ENCODE measurements around the gene C18orf32. TPM values are rescaled to one million over a fixed set of nuclear protein-coding genes. Genes with fewer than 3 reads are reported as not detected.
"Not testable (repeated sequence)": the region's sequence is repeated elsewhere in the genome, so short reads cannot be mapped to it uniquely, and the experiment has no call there.

C18orf32 gene
- total RNA-seq, 4 donors from 2014 or later: 16.5 to 37.1 (median 31.3) TPM

GRCh38 chr18:49510393-49511115 lies 23.5 kb upstream of the C18orf32 start:
- H3K4me3 ChIP-seq (ENCODE audit: low read depth, poor library complexity, severe bottlenecking): no peak overlapping the region
- WGBS, 2 donors: 34 to 36% methylated on average over 12 of the region's 12 CpGs
- TF ChIP-seq, protein P1, sequence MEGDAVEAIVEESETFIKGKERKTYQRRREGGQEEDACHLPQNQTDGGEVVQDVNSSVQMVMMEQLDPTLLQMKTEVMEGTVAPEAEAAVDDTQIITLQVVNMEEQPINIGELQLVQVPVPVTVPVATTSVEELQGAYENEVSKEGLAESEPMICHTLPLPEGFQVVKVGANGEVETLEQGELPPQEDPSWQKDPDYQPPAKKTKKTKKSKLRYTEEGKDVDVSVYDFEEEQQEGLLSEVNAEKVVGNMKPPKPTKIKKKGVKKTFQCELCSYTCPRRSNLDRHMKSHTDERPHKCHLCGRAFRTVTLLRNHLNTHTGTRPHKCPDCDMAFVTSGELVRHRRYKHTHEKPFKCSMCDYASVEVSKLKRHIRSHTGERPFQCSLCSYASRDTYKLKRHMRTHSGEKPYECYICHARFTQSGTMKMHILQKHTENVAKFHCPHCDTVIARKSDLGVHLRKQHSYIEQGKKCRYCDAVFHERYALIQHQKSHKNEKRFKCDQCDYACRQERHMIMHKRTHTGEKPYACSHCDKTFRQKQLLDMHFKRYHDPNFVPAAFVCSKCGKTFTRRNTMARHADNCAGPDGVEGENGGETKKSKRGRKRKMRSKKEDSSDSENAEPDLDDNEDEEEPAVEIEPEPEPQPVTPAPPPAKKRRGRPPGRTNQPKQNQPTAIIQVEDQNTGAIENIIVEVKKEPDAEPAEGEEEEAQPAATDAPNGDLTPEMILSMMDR (IDR thresholded peaks at IDR 0.05): no peak
- TF ChIP-seq POLR2A (IDR thresholded peaks at IDR 0.05): no peak
- intact Hi-C loops (cut with DNase I; ENCODE audit: low total_unique reads): no loop called here
- no peak for DNase-seq (ENCODE audit: low spot score in 2 of 2)

DNA sequence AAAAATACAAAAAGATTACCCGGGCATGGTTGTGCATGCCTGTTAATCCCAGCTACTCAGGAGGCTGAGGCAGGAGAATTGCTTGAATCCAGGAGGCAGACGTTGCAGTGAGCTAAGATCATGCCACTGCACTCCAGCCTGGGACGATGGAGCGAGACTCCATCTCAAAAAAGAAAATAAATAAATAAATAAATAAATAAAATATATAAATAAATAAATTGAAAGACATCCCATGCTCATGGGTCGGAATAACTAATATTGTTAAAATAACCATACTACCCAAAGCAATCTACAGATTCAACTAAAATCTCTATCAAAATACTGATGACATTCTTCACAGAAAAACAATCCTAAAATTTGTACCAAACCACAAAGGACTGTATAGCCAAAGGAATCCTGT lies 19.4 kb upstream of the C18orf32 start:
- intact Hi-C loops (cut with DNase I; ENCODE audit: low total_unique reads); DNase-seq (ENCODE audit: low spot score in 2 of 2); H3K4me3 ChIP-seq (ENCODE audit: low read depth, poor library complexity, severe bottlenecking): not testable (repeated sequence)
- WGBS, 2 donors: 93 to 96% methylated on average over 5 of the region's 5 CpGs

DNA sequence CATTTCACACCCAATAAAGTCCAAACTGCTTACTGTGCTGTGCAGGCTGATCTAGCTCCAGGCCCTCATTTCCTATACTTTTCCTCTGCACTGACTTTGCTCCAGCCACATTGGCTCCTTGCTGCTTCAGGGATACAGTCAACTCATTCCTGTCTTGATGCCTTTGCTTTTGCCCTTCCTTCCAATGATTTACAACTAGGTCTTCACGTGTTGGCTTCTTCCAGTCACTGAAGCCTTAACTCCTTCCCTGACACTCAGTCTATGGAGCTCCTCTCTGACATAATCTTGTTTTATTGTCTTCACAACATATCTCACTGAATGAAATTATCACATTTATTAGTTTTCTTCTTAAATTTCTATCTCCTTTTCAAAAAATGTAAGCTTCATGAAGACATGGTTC lies 16.9 kb upstream of the C18orf32 start:
- DNase-seq (ENCODE audit: low spot score in 2 of 2): no peak
- 8 to 17% methylated on average over 1 of the region's 1 CpG for WGBS, 2 donors
- intact Hi-C loops (cut with DNase I; ENCODE audit: low total_unique reads): no loop called here
- TF ChIP-seq POLR2A (IDR thresholded peaks at IDR 0.05): no peak
- TF ChIP-seq, protein P1 (IDR thresholded peaks at IDR 0.05): no peak
- no peak overlapping the region for H3K4me3 ChIP-seq (ENCODE audit: low read depth, poor library complexity, severe bottlenecking)

GRCh38 chr18:49500201-49500921 lies 13.3 kb upstream of the C18orf32 start:
- no peak for TF ChIP-seq POLR2A (IDR thresholded peaks at IDR 0.05)
- TF ChIP-seq, protein P1 (IDR thresholded peaks at IDR 0.05): no peak
- peak in 1 of 2 donors; percentile 72 for DNase-seq (ENCODE audit: low spot score in 2 of 2)
- WGBS, 2 donors: 67% methylated on average over 14 of the region's 14 CpGs
- intact Hi-C loops (cut with DNase I; ENCODE audit: low total_unique reads): no loop called here
- no peak overlapping the region for H3K4me3 ChIP-seq (ENCODE audit: low read depth, poor library complexity, severe bottlenecking)

GRCh38 chr18:49499046-49499637 lies 12.1 kb upstream of the C18orf32 start:
- H3K4me3 ChIP-seq (ENCODE audit: low read depth, poor library complexity, severe bottlenecking): no peak overlapping the region
- intact Hi-C loops (cut with DNase I; ENCODE audit: low total_unique reads): no loop called here
- TF ChIP-seq, protein P1 (IDR thresholded peaks at IDR 0.05): no peak
- TF ChIP-seq POLR2A (IDR thresholded peaks at IDR 0.05): no peak
- peak in 1 of 2 donors; percentile 68 for DNase-seq (ENCODE audit: low spot score in 2 of 2)
- 79 to 80% methylated on average over 16 of the region's 16 CpGs for WGBS, 2 donors

GRCh38 chr18:49495480-49495879 lies 8.4 kb upstream of the C18orf32 start:
- H3K4me3 ChIP-seq (ENCODE audit: low read depth, poor library complexity, severe bottlenecking): no peak overlapping the region
- no peak for DNase-seq (ENCODE audit: low spot score in 2 of 2)
- no peak for TF ChIP-seq POLR2A (IDR thresholded peaks at IDR 0.05)
- TF ChIP-seq, protein P1 (IDR thresholded peaks at IDR 0.05): no peak
- WGBS, 2 donors: 64 to 87% methylated on average over 2 of the region's 2 CpGs
- intact Hi-C loops (cut with DNase I; ENCODE audit: low total_unique reads): no loop called here
